Measurements from ENCODE around the gene VPS13C.

The VPS13C gene

DNA sequence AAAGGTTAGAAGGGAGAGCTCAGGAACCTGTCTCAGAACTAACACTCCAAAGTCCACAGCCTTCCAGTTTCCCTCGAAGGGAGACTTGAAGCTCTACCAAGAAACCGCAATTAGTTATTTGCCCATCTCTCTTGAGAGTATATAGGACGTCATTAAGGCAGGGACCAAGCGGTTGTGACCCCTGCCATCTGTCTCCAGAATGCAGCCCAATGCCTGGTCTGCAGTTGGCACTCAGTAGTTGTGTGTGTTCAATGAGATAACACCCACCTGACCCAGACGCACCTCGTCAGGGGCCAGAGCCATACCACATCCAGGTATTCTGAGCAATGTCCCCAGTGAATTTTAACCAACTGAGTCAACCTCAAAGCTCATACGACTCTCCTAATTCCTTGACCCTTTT lies 251.0 kb downstream of the VPS13C start:
- no peak for DNase-seq

DNA sequence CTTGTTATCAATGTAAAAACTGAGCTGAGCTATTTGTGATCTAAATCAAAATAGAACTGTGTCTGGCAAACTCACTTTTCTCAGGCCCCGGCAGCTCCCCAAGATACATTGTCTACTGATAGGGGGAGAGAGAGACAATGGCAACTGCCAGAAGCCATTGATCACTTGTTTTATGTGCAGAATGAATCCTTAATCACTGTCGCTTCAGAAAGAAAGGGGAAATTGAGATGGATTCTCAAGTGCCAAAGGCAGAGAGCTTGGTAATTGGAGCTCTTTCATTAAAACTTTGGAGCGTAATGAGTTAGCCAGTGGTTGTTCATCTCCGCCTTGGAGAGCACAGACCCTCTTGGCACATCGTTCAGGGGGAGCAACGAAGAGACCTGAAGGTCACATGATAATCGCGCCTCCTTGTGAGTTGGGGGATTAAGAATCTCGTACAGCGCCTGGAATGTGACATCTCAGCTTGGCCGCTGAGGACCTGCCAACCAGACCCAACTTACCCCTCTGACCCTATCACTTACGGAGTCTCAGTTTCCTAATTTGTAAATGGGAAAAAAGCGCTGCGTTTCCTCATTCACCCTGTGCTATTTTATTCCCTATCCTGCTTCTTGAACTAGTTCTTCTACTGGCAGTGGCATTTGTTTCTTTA lies 252.8 kb downstream of the VPS13C start:
- DNase-seq = no peak

Measured in NCI-H226 (cell line).